Brain microvascular endothelial cell (primary cell): ENCODE data around the gene CHCT1.

Experiments used
- DNase-seq: peaks from one replicate; pipeline ENCODE4 v3.0.0-alpha.2; 2020
- H3K27ac ChIP-seq: fragments of 250-450 bp; sonication (Bioruptor Pico); 2 replicates; pipeline ENCODE4 v1.5.1; 2020; ENCODE audit warnings: mild to moderate bottlenecking, moderate library complexity
- H3K27me3 ChIP-seq: fragments of 250-450 bp; sonication (Bioruptor Pico); replicated peaks from 2 replicates; pipeline ENCODE4 v1.5.1; 2020; ENCODE audit warnings: mild to moderate bottlenecking
- H3K36me3 ChIP-seq: fragments of 250-450 bp; sonication (Bioruptor Pico); replicated peaks from 2 replicates; pipeline ENCODE4 v1.5.1; 2020; ENCODE audit warnings: mild to moderate bottlenecking
- H3K4me3 ChIP-seq: 2 replicates; pipeline ENCODE4 v1.5.1; 2011; ENCODE audit warnings: low read depth, mild to moderate bottlenecking, control low read depth, low read length, moderate library complexity
- in situ Hi-C: cut with HindIII; loops from 2 replicates; pipeline ENCODE4 v1.10.0; 2017; ENCODE audit warnings: low sequenced_read_pairs, low pct_ligation_motif_present
- TF ChIP-seq, protein P1 (sequence below): IDR thresholded peaks from 2 replicates; pipeline ENCODE4 v1.5.1; 2011; ENCODE audit warnings: low read depth, mild to moderate bottlenecking, moderate library complexity, low read length, control low read depth, inconsistent platforms; ENCODE audit errors: missing control alignments

Gene CHCT1

DNA sequence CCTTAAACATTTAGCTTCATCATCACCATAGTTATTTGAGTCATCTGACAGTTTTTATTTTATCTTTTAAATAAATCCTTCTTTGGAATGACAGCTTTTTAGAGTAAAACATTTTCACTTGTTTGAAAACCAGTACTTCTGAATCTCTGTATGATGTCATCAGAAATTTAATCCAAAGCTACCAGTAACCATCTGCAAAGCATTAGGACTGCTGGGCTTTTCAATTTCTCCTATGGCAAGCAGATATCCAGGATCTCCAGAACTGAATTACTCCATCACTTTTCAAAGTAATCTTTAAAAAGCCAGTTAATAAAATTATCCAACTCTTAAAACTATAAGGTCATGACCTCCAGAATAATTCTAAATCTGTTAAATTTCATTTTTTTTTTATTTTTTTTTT is 51.5 kb downstream of the CHCT1 start:
- Histone ChIP-seq H3K4me3 (no peak overlapping the region), H3K36me3 (peaks cover 11% of the 10 kb centered on the region), H3K27me3 (no peaks in the 10 kb centered on the region), H3K27ac (no peak overlapping the region)
- DNase-seq, result no peak
- TF ChIP-seq, protein P1, sequence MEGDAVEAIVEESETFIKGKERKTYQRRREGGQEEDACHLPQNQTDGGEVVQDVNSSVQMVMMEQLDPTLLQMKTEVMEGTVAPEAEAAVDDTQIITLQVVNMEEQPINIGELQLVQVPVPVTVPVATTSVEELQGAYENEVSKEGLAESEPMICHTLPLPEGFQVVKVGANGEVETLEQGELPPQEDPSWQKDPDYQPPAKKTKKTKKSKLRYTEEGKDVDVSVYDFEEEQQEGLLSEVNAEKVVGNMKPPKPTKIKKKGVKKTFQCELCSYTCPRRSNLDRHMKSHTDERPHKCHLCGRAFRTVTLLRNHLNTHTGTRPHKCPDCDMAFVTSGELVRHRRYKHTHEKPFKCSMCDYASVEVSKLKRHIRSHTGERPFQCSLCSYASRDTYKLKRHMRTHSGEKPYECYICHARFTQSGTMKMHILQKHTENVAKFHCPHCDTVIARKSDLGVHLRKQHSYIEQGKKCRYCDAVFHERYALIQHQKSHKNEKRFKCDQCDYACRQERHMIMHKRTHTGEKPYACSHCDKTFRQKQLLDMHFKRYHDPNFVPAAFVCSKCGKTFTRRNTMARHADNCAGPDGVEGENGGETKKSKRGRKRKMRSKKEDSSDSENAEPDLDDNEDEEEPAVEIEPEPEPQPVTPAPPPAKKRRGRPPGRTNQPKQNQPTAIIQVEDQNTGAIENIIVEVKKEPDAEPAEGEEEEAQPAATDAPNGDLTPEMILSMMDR, result no peak
- in situ Hi-C loops, result no loop called here
